8988T (cell line): Measurements from ENCODE around the gene PNPT1.
"Not testable (repeated sequence)": the region's sequence is repeated elsewhere in the genome, so short reads cannot be mapped to it uniquely, and the experiment has no call there.

Experiments
- DNase-seq: peaks from one replicate; pipeline ENCODE4 v3.0.0; 2011

PNPT1 gene

DNA sequence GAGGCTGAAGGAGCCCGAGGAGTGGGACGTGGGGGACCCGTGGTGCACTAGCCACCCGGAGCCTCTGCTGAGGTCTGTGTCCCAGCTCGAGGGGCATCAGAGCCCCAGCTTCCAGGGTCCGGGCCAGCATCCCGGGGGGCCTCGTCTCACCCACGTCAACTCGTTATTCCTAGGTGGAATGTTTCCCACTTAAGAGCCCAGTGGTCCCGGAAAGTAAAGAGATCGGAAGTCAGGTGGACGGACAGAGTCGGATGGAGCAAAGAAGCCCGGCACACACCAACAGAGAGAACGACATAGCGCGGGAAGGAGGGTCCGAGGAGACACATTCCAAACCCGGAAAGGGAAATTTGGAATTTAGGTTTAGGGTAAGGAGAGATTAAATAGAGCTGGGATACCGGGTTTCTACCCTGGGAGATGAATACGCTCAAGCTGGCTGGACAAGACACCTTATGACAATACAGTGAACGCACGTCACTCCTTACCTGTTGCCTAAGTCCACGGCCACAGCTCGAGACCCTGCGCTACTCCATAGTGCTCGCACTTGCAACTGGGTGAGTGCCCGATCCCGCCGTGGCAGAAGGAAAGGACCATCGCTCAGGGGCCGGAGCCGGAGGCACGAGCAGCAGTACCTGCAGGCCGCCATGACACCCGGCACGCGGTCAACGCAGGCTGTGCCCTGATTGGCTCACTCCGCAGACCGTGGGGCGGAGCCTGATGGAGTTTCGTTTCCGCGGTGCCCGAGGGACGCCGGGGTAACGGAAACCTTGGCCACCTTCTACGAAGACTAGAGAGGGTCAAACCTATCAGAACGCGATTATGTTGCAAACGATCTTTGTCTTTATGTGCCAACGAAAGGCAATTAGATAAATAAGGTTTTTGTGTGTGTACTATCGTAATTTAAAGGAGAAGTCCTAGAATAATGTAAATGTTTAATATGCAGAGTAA lies at the start of gene PNPT1:
Gene PNPT1, minus strand, starts transcription at position 664 of the 945 bp plus-strand sequence. Its CDS starts 21 bp downstream, at position 643.
- peak; percentile 90 for DNase-seq

GRCh38 chr2:55742996-55743395 lies 49.4 kb upstream of the PNPT1 start:
- DNase-seq = no peak

DNA sequence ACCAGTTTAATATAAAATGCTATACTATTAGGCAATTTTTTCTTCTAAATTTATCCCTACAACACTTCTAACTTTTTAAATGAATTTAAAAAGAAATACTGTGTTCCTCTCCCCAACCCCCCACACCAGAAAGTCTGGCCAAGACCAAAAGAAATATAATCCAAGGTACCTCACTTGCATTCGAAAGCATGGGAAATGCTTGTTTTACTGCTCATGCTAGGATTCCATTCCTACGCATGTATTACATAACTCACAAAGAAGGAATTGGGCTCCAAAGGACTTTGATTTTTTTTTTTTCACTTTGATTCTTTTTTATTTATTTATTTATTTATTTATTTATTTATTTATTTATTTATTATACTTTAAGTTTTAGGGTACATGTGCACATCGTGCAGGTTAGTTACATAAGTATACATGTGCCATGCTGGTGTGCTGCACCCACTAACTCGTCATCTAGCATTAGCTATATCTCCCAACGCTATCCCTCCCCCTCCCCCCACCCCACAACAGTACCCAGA lies 42.4 kb upstream of the PNPT1 start:
- DNase-seq = not testable (repeated sequence)

GRCh38 chr2:55734726-55735125 lies 41.1 kb upstream of the PNPT1 start:
- DNase-seq = no peak

GRCh38 chr2:55733335-55733734 lies 39.7 kb upstream of the PNPT1 start:
- no peak for DNase-seq

DNA sequence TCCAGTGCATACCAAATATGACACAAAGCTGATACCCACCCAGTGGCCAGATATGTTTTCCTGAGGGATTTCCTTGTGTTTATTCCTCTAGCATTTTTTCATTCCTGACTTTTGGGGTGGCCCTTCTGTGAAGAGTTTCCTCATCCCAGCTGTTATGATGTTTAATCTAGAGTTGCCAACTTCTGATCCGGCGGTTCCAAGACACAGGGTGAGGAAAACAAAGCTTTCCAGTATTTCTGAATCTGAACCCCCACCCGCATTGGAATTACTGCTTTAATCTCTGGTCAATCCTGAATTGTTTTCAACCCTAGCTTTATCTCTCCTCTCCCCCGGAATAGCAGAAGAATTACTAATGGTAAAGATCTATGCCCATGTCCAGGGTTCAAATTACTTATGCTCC lies 39.2 kb upstream of the PNPT1 start:
- DNase-seq = no peak

DNA sequence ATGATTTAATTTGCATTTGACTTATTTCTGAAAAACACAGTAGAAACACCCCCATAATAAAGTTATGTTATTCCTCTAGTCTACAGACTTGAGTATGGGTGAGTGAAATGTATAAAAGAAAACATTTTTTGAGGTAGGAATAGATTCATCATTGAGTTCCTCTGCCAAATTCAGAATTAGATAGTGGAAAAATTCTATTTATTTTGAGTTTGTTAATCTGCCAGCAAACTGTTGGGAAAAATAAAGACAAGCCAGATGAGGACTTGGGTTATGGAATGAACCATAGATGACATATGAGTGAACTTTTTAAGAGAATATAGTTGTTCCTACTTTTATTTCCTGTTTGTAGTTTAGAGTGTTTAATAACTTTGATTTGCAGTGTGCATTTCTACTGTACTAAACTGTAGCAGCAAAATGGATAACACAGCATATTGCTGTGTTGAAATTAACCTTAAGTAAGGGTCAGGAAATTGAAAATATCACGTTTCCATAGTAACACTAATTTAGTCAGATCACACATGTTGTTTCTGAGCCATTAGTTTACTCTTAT lies 35.6 kb upstream of the PNPT1 start:
- DNase-seq = no peak

GRCh38 chr2:55721596-55722215 lies 28.1 kb upstream of the PNPT1 start:
- DNase-seq = no peak

- no peak for DNase-seq
Measured at GRCh38 chr2:55720417-55720816, 26.8 kb upstream of the PNPT1 start.

GRCh38 chr2:55719852-55720251 lies 26.2 kb upstream of the PNPT1 start:
- DNase-seq = no peak

- DNase-seq = peak; percentile 38
Measured at GRCh38 chr2:55718165-55719008, 24.7 kb upstream of the PNPT1 start.

DNA sequence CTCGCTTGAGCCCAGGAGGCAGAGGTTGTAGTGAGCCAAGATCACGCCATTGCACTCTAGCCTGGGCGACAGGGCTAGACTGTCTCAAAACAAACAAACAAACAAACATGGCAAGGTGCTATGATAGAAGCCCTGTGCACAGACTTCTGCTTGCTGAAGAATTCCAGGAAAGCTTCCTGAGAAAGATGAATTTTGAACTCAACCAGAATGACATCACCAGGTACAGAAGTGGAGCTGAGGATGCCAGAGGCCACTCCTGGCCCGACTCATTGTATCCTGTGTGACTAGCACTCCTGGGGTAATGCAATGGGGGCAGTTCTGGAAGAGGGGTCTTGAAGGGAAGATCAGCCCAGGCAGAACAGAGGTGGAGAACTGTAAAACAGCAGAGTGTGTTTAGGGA lies 22.0 kb upstream of the PNPT1 start:
- no peak for DNase-seq

- not testable (repeated sequence) for DNase-seq
Measured at GRCh38 chr2:55715178-55715577, 21.5 kb upstream of the PNPT1 start.

GRCh38 chr2:55712477-55713060 lies 18.9 kb upstream of the PNPT1 start:
- no peak for DNase-seq

GRCh38 chr2:55710025-55710424 lies 16.4 kb upstream of the PNPT1 start:
- no peak for DNase-seq

GRCh38 chr2:55707751-55708150 lies 14.1 kb upstream of the PNPT1 start:
- DNase-seq = no peak

DNA sequence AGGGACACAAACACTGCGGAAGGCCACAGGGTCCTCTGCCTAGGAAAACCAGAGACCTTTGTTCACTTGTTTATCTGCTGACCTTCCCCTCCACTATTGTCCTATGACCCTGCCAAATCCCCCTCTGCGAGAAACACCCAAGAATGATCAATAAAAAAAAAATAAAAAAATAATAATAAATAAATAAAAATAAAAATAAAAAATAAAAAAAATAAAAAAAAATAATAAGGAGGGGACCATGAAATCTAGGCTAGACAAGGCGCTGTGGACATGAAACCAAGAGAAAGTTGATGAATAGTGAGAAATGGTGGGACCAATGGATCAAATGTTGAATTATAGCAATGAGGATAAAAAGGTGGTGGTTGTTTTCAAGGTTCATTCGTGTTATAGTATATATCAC lies 12.6 kb upstream of the PNPT1 start:
- not testable (repeated sequence) for DNase-seq

DNA sequence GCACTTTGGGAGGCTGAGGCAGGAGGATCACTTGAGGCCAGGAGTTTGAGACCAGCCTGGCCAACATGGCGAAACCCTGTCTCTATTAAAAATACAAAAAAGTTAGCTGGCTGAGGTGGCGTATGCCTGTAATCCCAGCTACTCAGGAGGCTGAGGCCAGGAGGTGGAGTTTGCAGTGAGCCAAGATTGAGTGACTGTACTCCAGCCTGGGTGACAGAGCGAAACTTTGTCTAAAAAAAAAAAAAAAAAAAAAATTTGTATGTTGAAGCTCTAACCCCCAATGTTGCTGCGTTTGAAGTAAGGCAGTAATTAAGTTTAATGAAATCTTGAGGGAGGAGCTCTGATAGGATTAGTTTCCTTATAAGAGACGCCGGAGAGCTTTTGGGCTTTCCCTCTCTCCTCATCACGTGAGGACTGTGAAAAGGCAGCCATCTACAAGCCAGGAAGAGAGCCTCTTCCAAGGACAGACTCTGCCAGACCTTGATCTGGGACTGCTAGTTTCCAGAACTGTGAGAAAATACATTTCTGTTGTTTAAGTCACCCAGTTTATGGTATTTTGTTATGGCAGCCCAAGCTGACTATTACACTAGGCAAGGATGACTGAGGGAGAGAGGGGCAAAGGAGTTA lies 11.5 kb upstream of the PNPT1 start:
- DNase-seq = no peak

DNA sequence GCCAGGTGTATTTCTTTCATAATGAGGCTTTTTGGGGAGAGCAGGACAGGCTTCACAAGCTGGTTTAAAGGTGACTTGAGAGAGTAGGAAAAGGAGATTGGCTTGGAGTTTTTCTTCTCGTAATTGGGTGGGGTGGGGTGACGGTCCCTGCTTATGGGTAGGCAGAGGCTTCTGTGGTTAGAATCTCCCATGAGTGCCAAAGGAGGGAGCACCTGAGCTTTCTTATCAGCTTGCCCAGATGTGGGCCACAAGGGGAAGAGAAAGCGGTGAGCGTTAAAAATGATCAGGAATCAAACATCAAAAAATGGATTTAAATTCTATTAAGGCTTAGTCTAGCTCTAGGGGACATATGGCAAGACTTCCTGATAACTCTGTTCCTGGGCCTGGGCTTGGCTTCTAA lies 9.7 kb upstream of the PNPT1 start:
- DNase-seq = no peak

GRCh38 chr2:55692740-55693139 lies 904 bp downstream of the PNPT1 start:
- DNase-seq = not testable (repeated sequence)

DNA sequence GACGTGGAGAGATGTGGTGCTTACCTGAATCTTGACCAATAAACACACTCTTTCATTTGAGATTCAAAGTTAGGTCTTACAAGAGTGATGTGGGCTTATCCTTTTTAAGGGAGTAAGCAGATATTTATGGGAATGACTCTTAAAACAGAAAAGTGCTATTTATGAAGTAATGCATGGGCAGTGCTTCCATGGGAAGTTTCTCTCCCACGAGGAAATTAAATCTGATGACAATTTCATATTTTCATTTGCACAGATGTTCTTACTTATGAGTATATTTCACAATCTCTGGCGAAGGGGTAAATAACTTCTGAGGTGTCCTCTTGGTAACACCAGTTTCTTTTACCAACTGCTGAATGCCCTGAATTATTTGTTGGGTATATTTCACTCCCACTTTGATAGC lies 21.0 kb downstream of the PNPT1 start:
- DNase-seq = no peak

GRCh38 chr2:55668956-55669355 lies 24.7 kb downstream of the PNPT1 start:
- no peak for DNase-seq
